NCI-H1694 (cell line): ENCODE measurements around the gene ITIH3.

Source experiments
- DNase-seq: peaks from one replicate; lab custom pipeline; 2025; lab: John Stamatoyannopoulos, UW

Gene ITIH3

DNA sequence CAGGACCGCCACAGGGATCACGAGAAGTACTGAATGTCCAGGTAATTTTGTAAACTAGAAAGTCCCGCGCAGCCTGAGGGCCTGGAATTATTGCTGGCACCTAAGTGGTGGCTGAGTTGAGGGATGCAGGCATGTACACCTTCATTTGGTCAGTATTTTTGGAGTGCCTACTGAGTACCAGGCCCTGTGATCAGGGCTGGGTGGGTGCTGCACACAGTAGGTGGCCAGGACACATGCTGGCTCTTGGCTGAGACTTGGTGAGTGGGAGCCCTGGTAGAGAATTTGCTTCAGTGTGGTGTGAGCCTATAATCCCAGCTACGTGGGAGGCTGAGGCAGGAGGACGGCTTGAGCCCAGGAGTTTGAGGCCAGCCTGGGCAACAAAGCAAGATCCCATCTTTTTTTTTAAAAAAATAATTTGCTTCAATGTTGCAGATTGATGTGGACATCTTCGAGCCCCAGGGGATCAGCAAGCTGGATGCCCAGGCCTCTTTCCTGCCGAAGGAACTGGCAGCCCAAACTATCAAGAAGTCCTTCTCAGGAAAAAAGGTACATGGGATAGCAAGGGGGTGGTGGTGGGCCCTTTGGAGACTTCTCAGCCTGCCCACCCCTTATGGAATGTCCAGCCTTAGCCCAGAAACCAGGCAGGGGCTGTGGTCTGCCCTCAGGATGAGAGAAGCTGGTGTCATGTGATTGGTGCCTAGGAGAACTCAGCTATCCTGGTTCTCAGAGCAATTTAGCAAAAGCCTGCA lies 14.6 kb upstream of the ITIH3 start:
- DNase-seq: no peak

DNA sequence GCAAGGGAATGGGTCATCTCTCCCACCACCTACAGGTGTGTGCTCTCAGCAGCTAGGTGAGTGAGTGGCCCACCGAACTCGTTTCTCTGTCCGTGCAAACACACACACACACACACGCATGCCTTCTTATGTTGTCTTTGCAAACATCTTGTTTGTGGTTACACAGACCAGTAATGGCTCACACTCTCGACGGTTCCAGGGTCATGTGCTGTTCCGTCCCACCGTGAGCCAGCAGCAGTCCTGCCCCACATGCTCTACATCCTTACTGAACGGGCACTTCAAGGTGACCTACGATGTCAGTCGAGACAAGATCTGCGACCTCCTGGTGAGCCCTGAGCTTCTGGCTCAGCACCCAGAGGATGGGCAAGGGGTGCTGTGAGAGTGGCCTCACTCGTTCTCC lies 12.9 kb upstream of the ITIH3 start:
- DNase-seq: no peak

DNA sequence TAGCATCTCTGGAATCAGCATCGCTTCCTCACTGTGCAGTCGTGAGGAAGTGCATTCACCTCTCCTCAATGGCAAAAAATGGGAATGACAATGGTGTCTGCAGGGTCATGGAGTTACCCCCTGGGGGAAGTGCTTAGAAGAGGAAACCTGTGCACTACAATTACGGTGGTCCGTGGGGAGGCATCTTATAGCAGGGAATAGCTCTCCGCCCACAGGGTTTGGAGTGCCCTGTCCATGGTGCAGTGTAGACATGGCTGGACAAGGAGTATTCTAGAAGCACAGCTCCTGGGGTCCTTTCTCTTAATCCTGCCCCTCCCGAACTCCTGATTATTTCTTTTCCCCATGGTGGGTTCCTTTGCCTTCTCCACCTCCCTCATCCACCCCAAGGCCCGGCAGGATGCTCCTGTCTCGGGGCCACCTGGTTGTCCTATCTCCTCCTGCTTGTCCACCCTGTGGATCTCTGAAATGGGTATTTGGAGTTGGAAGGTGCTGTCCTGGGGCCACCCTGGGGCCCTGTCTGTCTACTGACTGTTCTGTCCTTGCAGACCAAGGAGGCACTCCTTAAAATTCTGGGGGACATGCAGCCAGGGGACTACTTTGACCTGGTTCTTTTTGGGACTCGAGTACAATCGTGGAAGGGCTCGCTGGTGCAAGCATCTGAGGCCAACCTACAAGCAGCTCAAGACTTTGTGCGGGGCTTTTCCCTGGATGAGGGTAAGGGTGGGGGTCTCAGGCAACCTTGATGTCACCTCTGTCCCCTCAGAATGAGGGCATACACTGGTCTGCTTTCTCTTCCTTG lies 12.0 kb upstream of the ITIH3 start:
- DNase-seq: no peak

DNA sequence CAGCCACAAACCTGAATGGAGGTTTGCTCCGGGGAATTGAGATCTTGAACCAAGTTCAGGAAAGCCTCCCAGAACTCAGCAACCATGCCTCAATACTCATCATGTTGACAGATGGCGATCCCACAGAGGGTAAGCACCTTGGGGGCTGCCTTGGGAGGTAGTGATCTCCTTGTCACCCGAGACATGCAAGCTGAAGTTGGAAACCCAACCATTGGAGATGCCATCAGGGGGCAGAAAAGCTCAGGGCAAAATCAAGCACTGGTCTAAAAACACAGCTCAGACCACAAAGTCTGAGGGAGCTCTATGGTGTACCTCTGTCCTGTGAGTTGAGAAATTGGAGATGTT lies 11.4 kb upstream of the ITIH3 start:
- DNase-seq: no peak

DNA sequence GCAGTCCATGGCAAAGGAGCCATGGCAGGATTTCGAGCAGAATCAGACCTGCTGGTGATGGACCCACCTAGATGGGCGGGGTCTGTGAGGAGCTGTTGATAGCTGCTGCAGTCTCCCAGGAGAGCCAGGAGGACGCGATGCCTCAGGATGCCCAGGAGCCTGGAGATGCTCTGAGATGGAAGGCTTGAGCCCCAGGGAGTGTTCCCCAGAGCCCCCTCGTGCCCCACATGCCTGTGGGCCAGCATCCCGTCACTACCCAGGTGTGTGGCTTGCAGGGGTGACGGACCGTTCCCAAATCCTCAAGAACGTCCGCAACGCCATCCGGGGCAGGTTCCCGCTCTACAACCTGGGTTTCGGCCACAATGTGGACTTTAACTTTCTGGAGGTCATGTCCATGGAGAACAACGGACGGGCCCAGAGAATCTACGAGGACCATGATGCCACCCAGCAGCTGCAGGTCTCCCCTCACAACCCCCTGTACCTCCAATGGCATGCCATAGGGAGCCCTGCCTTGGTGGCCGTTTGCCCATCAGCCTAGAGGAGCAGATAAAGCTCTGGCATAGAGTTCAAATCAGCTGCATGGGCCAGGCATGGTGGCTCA lies 10.5 kb upstream of the ITIH3 start:
- DNase-seq: no peak

DNA sequence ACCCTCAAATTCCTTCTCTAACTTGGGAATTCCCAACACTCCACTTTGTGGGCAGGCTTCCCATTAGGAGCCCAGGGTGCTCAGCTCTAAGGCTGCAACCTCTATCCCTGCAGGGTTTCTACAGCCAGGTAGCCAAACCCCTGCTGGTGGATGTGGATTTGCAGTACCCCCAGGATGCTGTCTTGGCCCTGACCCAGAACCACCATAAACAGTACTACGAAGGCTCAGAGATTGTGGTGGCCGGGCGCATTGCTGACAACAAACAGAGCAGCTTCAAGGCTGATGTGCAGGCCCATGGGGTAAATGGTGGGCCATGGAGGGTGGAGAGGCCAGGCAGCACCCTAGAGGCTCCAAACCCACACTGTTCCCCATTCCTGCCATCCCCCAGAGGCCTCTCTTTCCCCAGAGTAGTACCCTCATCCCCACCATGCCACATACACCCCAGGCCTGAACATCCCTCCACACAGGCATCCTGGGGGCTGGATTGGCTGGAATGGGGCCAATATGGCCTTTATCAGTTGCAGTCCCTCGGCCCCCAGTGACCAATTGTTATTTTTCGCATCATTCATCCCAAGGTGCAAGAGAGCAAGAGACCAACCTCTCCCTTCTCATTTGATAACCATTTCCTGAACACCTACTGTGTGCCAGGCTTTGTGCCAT lies 9.5 kb upstream of the ITIH3 start:
- DNase-seq: no peak

DNA sequence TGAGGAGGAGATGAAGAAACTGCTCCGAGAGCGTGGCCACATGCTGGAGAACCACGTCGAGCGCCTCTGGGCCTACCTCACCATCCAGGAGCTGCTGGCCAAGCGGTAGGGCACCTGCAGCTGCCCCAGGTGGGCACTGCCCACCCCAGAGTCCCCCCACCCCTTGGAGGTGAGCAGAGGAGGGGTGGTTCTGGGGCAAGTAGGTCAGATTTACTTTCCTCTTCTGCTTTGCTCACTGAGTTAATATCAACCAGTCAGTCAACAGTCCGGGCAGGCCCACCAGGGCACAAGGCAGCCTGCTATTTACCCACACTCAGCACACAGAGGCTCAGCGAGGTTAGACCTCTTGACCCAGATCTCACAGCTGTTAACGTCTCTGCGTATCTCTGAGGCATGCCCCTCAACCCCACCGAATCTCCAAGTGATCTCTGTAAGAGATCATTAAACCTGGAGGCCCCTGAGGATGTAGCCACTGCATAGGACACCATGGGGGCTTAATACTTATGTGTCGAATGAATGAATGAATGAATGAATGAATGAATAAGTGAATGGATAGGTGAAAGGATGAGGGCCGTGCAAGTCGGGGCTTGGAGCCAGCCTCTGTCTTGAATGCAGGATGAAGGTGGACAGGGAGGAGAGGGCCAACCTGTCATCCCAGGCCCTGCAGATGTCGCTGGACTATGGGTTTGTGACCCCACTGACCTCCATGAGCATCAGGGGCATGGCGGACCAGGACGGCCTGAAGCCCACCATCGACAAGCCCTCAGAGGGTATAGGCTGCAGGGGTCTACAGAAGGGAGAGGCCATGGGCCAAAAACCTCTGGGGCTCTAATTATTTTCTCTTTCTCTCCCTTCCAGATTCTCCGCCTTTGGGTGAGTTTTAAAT lies 8.0 kb upstream of the ITIH3 start:
- DNase-seq: no peak

DNA sequence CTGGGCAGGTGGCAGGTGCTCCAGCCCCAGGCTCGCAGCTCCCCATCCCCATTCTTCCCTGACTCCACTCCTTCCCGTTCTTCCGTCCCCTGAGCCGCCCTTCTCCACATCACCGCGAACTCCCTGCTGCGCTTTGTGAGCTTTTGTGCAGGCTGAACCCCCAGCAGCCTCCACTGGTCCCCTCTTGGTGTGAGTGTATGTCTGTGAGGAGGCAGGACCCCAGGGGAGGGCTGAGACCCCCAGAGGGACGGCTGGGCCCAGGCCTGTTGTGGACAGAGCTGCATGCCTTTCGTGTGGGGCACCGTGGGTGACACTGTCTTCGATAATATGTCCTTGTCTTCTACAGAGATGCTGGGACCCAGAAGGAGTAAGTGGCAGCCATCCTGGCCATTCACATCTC lies 7.3 kb upstream of the ITIH3 start:
- DNase-seq: no peak

DNA sequence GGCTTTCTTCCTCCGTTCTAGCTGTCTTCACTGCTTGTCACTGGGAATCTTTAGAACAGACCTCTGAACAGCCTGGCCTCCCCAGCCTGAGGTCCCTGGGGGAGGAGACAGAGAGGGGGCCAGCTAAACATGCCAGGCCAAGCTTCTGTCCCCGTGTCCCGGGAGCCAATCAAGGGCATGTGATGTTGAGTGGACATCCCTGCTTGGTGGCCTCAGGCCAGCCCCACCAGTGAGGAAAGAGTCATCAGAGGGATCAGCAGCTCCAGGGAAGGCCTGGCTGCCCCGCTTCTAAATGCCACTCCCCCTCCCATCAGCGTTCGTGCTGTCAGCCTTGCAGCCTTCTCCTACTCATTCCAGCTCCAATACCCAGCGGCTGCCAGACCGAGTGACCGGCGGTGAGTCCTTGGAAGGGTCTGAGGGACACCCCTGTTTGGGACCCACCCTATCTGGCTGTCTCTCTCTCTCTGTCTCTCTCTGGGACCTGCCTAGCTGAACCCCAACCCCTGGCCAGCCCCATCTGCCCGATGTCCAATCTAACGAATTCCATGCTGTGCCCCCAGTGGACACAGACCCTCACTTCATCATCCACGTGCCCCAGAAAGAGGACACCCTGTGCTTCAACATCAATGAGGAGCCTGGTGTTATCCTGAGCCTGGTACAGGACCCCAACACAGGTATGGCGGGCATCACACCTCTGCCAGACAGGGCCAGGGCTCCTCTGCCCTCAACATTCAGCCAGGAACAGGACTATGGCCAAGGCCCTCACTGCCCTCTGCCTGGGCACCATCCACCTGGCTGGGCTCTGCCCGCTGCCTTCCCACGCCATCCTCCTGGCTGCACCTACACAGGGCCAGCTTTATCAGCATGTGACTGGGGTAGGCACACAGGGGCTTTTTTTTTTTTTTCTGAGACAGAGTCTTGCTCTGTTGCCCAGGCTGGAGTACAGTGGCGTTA lies 6.6 kb upstream of the ITIH3 start:
- DNase-seq: no peak

DNA sequence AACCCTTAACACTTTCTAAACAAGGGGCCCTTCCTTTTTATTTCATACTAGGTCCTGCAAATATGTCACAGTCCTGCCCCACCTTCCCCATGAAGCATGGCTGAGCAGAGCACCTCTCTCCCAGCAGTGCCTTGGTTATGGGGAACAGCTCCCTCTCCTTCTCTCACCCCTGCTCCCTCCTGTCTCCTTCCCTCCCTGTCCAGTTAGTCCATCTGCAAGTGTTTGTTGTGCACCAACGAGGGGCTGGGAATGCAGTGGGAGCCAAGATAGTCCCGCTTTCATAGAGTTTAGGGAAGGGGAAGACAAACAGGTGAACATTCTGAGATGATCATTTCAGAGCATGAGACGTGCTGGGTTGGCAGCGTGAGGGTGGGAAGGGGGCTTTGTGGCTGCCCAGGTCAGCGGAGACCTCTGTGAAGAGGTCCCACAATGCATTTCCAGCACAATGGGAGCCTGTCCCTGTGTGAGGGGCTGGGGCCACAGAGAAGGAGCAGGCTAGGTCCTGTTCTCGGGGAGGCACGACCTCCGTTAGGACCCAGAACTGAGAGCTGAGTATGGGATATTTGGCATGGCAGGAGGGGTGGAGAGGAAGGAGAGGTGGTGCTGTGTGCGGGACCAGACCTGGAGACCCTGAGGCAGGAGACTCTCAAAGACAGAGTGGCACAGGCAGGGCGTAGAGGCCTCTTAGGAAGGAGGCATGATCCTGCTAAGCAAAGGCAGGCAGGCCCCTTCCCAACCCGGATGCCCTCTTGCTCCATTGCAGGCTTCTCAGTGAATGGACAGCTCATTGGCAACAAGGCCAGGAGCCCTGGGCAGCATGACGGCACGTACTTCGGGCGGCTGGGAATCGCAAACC lies 5.5 kb upstream of the ITIH3 start:
- DNase-seq: no peak

DNA sequence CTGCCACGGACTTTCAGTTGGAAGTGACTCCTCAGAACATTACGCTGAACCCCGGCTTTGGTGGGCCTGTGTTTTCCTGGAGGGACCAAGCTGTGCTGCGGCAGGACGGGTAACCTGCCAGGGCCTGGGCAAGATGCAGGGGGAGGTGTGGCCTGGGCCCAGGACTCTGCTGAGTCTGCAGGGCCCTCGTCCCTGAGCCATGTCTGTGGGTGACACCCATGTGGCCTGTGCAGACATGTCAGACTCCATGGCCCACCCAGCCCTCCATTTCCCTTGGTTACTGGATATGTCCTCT lies 4.9 kb upstream of the ITIH3 start:
- no peak for DNase-seq

DNA sequence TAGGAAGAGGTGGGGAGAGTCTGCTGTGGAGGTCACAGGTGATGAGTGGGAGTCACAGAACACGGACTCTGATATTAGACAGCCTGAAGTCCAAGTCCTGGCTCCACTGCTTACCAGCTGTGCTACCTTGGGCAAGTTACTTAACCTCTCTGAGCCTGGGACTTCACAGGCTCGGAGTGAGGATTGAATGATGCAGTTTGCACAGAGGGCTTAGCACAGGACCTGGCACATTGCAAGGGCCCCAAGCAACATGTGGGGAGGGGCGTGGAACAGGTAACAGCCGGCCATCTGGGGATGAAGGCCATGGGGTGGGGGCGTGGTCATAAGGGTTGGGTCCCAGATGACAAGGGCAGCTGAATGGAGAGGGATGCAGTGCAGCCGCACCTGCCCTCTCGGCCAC lies 4.3 kb upstream of the ITIH3 start:
- DNase-seq: no peak

DNA sequence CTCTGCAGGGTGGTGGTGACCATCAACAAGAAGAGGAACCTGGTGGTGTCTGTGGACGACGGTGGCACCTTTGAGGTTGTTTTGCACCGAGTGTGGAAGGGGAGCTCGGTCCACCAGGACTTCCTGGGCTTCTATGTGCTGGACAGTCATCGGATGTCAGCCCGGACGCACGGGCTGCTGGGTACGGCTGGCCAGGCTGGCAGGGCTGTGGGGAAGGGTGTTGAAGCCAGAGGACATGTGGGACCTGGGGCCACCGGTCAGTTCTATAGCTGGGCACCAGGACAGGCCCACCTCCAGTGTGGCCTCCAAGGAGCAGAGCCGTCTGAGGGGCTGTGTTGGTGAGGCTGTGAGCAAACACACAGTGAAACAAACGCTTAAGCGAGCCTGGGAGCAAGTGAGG lies 3.9 kb upstream of the ITIH3 start:
- no peak for DNase-seq

DNA sequence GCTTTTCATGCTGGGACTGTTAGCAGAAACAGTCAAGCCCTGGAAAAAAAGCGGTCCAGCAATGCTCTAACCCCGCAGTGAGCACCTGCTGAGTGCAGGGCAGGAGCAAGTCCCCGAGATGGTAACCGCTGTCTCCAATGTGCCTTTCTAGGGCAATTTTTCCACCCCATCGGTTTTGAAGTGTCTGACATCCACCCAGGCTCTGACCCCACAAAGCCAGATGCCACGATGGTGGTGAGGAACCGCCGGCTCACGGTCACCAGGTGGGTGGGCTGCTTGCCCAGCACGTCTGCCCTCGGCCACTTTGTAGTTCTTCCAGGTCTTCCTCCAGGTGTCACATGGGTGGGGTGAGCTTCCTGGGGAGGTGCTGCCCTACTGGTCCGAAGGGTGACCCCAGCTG lies 3.2 kb upstream of the ITIH3 start:
- DNase-seq: no peak

DNA sequence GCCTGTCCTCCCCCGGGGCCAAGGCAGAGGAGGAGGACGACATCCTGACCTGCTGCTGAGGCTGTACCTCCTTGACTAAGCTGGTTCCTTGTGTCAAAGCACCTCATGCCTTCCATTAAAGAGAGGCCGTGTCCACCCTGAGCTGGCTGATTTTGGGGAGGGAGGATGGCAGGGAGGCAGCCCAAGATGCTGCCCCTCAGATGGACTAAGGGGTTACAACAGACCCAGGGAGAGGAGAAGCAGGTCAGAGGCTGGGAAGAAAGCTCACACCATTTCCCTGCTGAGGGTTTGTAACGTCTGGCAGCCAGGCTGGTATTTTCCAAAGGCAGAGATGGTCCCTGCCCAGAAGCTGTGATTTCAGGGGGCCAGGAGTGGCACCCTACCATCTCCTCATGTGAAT lies 2.7 kb upstream of the ITIH3 start:
- no peak for DNase-seq

DNA sequence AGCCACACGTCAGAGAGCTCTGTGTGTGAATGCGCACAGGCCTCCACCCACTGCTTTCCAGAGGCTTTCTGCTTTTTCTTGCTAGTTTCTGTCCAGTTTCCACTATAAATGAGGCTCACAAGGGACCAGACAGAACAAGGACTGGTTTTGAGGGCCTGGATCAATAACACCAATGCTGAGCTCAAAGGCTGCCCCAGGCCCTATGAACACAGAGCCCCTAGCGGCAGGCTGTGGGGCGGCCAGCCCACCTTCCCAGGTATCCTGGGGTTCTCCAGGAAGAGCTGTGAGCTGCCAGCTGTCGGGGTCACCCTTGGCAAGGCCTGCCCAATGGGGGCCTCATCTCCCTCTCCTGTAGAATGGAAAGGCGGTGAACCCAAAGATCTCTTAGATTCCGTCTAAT lies 2.2 kb upstream of the ITIH3 start:
- DNase-seq: no peak

DNA sequence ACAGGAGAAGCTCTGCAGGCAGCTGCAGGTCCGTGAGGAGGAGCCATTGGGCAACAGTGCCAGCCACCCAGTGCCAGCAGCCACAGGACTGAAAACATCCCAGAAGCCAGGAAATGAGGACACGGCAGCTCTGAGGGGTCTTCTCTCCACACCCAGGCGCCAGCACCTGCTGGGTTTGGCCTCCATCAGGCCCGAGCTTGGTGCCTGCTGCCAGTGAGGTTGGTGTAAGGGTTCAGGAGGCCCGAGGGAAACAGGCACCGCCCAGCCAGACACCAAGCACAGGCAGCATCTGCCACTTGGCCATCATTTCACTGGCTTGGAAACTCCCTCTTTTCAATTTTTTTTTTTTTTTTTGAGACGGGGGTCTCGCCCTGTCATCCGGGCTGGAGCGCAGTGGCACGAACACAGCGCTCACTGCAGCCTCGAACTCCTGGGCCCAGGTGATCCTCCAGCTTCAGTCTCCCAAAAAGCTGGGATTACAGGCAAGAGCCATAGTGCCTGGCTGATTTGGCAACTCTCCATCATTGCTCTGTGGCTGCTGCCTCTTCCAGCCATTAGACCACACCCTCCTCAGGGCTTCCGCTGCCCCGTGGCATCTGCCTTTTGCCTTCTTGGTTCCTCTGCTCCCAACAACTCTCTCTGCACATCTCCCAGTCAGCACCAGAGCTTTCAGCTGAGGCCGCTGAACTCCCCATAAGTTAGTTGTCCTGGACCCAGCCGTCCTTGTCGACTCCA lies 1.5 kb upstream of the ITIH3 start:
- DNase-seq: peak; percentile 52

DNA sequence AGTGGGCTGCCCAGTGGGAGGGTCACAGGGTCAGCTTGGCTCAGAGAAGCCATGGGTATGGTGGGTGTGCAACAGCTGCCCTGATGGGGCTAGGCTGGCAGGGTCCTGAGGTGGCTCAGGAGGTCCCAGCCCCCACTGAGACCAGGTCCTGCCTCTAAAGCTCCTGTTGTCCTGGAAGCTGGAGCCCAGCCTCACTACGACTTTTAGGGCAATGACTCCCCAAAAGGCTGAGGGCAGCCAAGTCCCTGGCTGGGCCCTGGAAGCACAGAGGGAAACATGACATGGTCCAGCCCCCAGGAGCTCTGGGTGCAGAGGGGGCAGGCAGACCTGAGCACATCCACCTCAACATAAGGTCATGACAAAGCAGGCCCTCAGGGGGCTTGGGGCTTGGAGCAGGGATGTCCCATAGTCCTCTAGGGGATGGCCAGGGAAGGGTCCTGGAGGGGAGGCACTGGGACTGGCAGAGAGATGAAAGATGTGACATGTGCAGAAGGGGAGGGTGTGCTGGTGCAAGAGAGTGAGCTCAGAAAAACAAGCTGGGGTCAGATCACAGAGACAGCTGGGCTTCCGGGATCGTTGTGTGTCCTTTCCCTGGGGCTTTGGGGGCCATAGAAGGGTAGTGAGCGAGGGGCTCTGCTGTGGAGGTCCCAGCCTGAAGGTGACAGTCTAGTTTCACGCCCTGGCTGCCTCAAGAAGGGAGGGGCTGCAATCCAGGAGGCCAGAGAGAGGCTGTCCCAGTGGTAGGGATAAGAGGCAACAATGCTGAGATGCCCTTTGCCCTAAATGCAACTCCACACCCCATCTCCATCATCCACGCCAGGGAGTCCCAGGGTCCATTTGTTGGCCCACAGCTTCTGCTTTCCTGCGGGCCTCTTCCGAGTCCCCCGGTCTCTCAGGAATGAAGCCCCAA lies 639 bp upstream of the ITIH3 start:
- no peak for DNase-seq
